Activated CD4-positive, alpha-beta memory T cell treated with anti-CD3 and anti-CD28 coated beads for 36 hours (primary cell): ENCODE results near the gene MYBPC2. TPM values are rescaled to one million over a fixed set of nuclear protein-coding genes. Genes with fewer than 3 reads are reported as not detected.

ENCODE experiments used
- CTCF ChIA-PET: fragments of 350-600 bp; sonication (Branson Sonifier 250); formaldehyde crosslinking; loops from one replicate; lab custom pipeline; 2021; ENCODE audit warnings: antibody characterized with exemption, inconsistent platforms; lab: Charles Lee
- POLR2A ChIA-PET: fragments of 350-600 bp; sonication (Branson Sonifier 250); formaldehyde crosslinking; loops from one replicate; lab custom pipeline; 2021; ENCODE audit warnings: antibody characterized with exemption; lab: Charles Lee
- DNase-seq: peaks from one replicate; pipeline ENCODE4 v3.0.0-alpha.2; 2020
- H3K27ac Mint-ChIP-seq: one replicate; pipeline ENCODE4 v1.8.0; 2021; ENCODE audit warnings: mixed read lengths
- H3K27me3 Mint-ChIP-seq: one replicate; pipeline ENCODE4 v1.8.0; 2021; ENCODE audit warnings: mixed read lengths
- H3K36me3 Mint-ChIP-seq: one replicate; pipeline ENCODE4 v1.8.0; 2021; ENCODE audit warnings: mixed read lengths
- H3K4me1 Mint-ChIP-seq: one replicate; pipeline ENCODE4 v1.8.0; 2021; ENCODE audit warnings: low read depth, mixed read lengths
- H3K4me3 Mint-ChIP-seq: one replicate; pipeline ENCODE4 v1.8.0; 2021; ENCODE audit warnings: mild to moderate bottlenecking, mixed read lengths
- H3K9me3 Mint-ChIP-seq: one replicate; pipeline ENCODE4 v1.8.0; 2021; ENCODE audit warnings: mixed read lengths
- intact Hi-C: fragments of 100-400 bp; cut with micrococcal nuclease; formaldehyde crosslinking; loops from one replicate; pipeline ENCODE4 v1.15.1; 2023
- total RNA-seq, 2 experiments: library from RNA; stranded (reverse); gene quantifications; one replicate each; pipeline ENCODE4 v1.2.3, GENCODE V29; 2021

Gene MYBPC2
- total RNA-seq, 2 experiments from 2014 or later, result 0.38 to 0.94 TPM

DNA sequence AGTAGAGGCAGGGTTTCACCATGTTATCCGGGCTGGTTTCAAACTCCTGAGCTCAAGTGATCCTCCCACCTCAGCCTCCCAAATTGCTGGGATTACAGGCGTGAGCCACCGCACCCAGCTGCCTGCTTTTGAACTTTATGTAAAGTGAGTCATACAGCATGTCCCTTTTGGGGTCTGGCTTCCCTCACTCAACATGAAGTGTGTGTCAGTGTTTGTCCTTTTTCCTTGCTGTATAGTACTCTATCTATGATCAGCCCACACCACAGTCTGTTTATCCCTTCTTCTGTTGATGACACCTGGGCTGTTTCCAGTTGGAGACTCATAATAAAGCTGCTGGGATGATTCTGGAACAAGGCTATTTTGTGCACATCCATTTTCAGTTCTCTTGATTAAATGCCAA, 11.9 kb upstream of the MYBPC2 start:
- Mint-ChIP-seq H3K27ac (no peak overlapping the region), H3K27me3 (peaks cover 27% of the 10 kb centered on the region), H3K4me3 (no peak overlapping the region), H3K4me1 (peaks cover 5% of the 10 kb centered on the region), H3K9me3 (no peaks in the 10 kb centered on the region), H3K36me3 (peaks cover 2% of the 10 kb centered on the region)
- ChIA-PET POLR2A (no interaction called here), CTCF (interaction anchor here (2.9 kb wide), 1 partner anchor 63 kb away, joined by 9 read pairs; no protein-coding TSS in a partner anchor)
- DNase-seq, result no peak
- intact Hi-C loops, result no loop called here

GRCh38 chr19:50422397-50423278, 10.1 kb upstream of the MYBPC2 start:
- no peaks in the 10 kb centered on the region for H3K9me3 Mint-ChIP-seq
- ChIA-PET CTCF (no interaction called here), POLR2A (no interaction called here)
- H3K4me3 Mint-ChIP-seq, result no peak overlapping the region
- peaks cover 7% of the 10 kb centered on the region for H3K4me1 Mint-ChIP-seq
- peaks cover 28% of the 10 kb centered on the region for H3K27me3 Mint-ChIP-seq
- intact Hi-C loops, result no loop called here
- DNase-seq, result no peak
- no peak overlapping the region for H3K27ac Mint-ChIP-seq
- peaks cover 2% of the 10 kb centered on the region for H3K36me3 Mint-ChIP-seq

- Mint-ChIP-seq H3K4me1 (peaks cover 7% of the 10 kb centered on the region), H3K36me3 (peaks cover 2% of the 10 kb centered on the region), H3K9me3 (no peaks in the 10 kb centered on the region), H3K27ac (no peak overlapping the region), H3K4me3 (no peak overlapping the region), H3K27me3 (peaks cover 26% of the 10 kb centered on the region)
- DNase-seq, result no peak
- ChIA-PET POLR2A (no interaction called here), CTCF (interaction anchor here (1.0 kb wide), 1 partner anchor 37 kb away, joined by 3 read pairs; no protein-coding TSS in a partner anchor)
- intact Hi-C loops, result no loop called here
Observed at GRCh38 chr19:50423279-50424113, 9.2 kb upstream of the MYBPC2 start.

DNA sequence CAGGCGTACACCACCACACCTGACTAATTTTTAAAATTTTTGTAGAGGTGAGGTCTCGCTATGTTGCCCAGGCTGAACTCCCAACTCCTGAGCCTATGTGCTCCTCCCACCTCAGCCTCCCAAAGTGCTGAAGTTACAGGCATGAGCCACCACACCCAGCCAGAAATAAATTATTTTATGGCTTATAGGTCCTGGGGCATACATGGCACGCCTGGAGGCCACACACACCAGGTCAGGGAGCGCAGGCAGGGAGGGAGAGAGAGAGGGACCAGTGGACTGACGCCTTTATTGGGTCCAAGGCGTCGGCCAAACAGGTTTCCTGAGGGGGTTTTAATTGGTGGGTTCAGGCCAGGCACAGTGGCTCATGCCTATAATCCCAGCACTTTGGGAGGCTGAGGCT, 7.1 kb upstream of the MYBPC2 start:
- peaks cover 5% of the 10 kb centered on the region for H3K4me1 Mint-ChIP-seq
- no peak for DNase-seq
- CTCF ChIA-PET, result no interaction called here
- H3K36me3 Mint-ChIP-seq, result peaks cover 2% of the 10 kb centered on the region
- H3K27ac Mint-ChIP-seq, result no peak overlapping the region
- intact Hi-C loops, result no loop called here
- H3K9me3 Mint-ChIP-seq, result no peaks in the 10 kb centered on the region
- POLR2A ChIA-PET, result no interaction called here
- peaks cover 22% of the 10 kb centered on the region for H3K27me3 Mint-ChIP-seq
- H3K4me3 Mint-ChIP-seq, result no peak overlapping the region

- H3K4me1 Mint-ChIP-seq, result peaks cover 16% of the 10 kb centered on the region
- H3K9me3 Mint-ChIP-seq, result no peaks in the 10 kb centered on the region
- H3K27ac Mint-ChIP-seq, result no peak overlapping the region
- CTCF ChIA-PET, result interaction anchor here (0.7 kb wide), 1 partner anchor 69 kb away, joined by 3 read pairs; no protein-coding TSS in a partner anchor
- no peak overlapping the region for H3K4me3 Mint-ChIP-seq
- no peak for DNase-seq
- no peaks in the 10 kb centered on the region for H3K36me3 Mint-ChIP-seq
- peaks cover 18% of the 10 kb centered on the region for H3K27me3 Mint-ChIP-seq
- intact Hi-C loops, result no loop called here
- POLR2A ChIA-PET, result no interaction called here
Observed at GRCh38 chr19:50427318-50427925, 5.3 kb upstream of the MYBPC2 start.

- Mint-ChIP-seq H3K4me1 (peaks cover 16% of the 10 kb centered on the region), H3K9me3 (no peaks in the 10 kb centered on the region), H3K36me3 (no peaks in the 10 kb centered on the region), H3K27me3 (peaks cover 21% of the 10 kb centered on the region), H3K27ac (no peak overlapping the region), H3K4me3 (peak overlapping the region; percentile 41)
- intact Hi-C loops, result no loop called here
- POLR2A ChIA-PET, result no interaction called here
- CTCF ChIA-PET, result no interaction called here
- peak; percentile 47 for DNase-seq
Observed at GRCh38 chr19:50427997-50428425, 4.7 kb upstream of the MYBPC2 start.

DNA sequence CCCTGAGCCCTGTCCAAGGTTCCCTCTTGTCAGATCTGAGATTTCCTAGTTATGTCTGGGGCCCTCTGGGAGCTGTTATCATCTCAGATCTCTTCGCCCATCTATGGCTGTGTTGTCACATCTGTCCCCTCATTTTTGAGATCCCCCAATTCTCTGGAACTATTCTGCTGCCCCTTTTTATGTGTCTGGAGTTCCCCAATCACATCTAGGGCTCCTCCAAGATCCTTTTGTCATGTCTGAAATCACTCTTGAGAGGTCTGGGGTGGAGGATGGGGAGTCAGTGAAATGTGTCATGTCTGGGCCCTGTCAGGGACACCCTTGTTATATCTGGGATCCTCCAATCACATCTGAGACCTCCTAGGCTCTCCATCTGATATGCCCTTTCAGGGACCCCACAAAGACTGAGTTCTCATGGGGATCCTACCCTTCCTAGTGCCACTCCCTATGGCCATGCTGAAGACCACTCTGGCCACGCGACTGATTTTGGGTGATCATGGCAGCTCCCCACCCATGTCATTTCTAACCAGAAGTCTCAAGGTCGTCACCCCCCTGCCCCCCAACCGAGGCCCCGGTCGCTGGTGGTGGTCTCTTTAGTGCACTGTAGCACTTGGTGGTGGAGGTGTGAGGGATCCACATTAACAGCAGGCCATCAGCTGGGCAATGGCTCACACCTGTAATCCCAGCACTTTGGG, 3.8 kb upstream of the MYBPC2 start:
- Mint-ChIP-seq H3K27ac (no peak overlapping the region), H3K9me3 (no peaks in the 10 kb centered on the region), H3K36me3 (no peaks in the 10 kb centered on the region), H3K4me3 (no peak overlapping the region), H3K27me3 (peaks cover 23% of the 10 kb centered on the region), H3K4me1 (peaks cover 16% of the 10 kb centered on the region)
- CTCF ChIA-PET, result interaction anchor here (1.2 kb wide), 1 partner anchor 31 kb away, joined by 3 read pairs; no protein-coding TSS in a partner anchor
- POLR2A ChIA-PET, result no interaction called here
- DNase-seq, result no peak
- intact Hi-C loops, result no loop called here

DNA sequence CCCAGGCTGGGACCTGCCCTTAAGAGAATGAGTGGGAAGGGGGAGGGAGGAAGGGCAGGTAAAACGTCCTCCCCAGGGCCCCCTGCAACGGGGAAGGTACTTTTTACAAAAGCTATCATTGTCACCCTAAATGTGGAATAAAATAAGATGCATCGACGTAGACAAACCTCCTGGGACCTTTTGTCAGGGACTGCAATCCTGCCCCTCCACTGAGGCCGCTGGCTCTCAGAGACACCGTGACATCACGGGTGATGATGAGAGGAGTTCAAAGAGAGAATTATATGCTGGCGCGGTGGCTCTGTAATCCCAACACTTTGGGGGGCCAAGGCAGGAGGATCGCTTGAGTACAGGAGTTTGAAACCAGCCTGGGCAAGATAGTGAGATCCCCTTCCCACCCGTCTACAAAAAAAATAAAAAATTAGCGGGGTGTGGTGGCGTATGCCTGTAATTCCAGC, 1.8 kb upstream of the MYBPC2 start:
- Mint-ChIP-seq H3K9me3 (no peaks in the 10 kb centered on the region), H3K4me3 (peak overlapping the region; percentile 74), H3K27ac (no peak overlapping the region), H3K36me3 (no peaks in the 10 kb centered on the region), H3K27me3 (peaks cover 24% of the 10 kb centered on the region), H3K4me1 (peaks cover 16% of the 10 kb centered on the region)
- DNase-seq, result no peak
- POLR2A ChIA-PET, result interaction anchor here (0.6 kb wide), 1 partner anchor 36 kb away, joined by 5 read pairs; no protein-coding TSS in a partner anchor
- intact Hi-C loops, result no loop called here
- CTCF ChIA-PET, result interaction anchor here (1.8 to 2.1 kb wide), 2 partner anchors 30 to 74 kb away, joined by 7 to 8 read pairs; no protein-coding TSS in a partner anchor

DNA sequence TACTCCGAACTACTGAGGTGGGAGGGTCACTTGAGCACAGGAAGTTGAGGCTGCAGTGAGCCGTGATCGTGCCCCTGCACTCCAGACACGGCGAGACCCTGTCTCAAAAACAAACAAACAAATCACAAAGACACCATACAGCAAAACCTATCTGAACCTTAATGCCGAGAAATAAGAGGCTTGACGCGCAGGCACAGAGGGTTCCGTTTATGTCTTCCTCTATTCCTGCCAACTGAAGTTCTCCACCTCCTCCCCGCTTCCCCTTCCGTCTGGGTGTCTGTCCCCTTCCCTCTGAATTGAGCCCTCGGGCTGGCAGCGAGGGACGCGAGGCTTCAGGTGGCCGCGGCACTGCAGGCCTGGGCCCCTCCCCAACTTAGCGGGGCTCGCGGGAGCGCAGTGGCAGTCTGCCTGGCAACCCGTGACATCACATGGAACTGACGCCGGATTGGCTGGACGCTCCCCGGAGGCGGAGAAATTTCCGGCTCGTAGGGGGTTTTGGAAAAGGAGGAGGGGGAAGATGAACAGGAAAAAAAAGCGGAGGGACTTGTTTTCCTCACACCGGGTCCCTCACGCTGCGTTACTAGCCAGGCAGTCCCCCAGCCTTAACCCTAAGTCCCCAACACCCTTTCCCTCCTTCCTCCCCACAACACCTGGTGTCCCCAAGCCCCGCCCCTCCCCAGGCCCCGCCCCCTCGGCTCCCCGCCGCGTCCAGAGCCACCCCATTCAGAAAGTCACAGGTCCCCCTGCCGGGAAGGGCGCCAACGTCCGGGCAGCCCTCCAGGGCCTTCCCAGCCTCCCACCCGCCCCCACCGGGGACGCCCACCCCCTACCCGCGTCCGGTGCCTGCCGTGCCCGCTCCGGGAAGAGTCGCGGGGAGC, 1.1 kb upstream of the MYBPC2 start:
- H3K27ac Mint-ChIP-seq, result peak overlapping the region; percentile 87
- peaks cover 16% of the 10 kb centered on the region for H3K4me1 Mint-ChIP-seq
- ChIA-PET CTCF (interaction anchor here (1.8 to 2.1 kb wide), 2 partner anchors 29 to 74 kb away, joined by 7 to 8 read pairs; no protein-coding TSS in a partner anchor), POLR2A (no interaction called here)
- peak overlapping the region; percentile 74 for H3K4me3 Mint-ChIP-seq
- intact Hi-C loops, result no loop called here
- H3K27me3 Mint-ChIP-seq, result peaks cover 24% of the 10 kb centered on the region
- DNase-seq, result peak; percentile 93
- no peaks in the 10 kb centered on the region for H3K9me3 Mint-ChIP-seq
- no peaks in the 10 kb centered on the region for H3K36me3 Mint-ChIP-seq

DNA sequence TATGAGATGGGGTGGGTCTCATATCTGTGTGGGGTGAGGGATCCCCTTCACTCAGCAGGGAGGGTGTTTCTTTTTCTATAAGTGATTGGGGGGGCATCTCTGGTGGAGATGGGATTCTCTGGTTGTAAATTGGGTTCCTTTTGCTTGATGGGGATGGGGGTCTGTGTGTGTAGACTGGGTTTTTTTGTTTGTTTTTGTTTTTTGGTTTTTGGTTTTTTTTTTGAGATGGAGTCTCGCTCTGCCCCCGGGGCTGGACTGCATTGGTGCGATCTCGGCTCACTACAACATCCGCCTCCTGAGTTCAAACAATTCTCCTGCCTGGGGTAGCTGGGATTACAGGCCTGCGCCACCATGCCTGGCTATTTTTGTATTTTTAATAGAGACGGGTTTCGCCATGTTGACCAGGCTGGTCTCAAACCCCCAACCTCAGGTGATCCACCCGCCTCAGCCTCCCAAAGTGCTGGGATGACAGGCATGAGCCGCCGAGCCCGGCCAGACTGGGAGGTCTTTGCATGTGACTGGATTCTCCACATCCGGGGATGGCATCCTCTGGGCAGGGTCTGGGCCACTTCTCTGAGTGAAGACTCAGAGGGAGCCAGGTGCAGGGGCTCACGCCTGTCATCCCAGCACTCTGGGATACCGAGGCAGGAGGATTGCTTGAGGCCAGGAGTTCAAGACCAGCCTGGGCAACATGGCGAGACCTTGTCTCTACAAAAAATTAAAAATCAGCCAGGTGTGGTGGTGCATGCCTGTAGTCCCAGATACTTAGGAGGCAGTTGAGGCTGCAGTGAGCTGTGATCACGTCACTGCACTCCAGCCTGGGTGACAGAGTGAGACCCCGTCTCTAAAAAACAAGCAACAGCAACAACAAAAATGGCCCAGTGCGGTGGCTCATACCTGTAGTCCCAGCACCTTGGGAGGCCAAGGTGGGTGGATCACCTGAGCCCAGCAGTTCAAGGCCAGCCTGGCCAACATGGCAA, 799 bp downstream of the MYBPC2 start:
- no peaks in the 10 kb centered on the region for H3K36me3 Mint-ChIP-seq
- peaks cover 23% of the 10 kb centered on the region for H3K27me3 Mint-ChIP-seq
- H3K9me3 Mint-ChIP-seq, result no peaks in the 10 kb centered on the region
- DNase-seq, result no peak
- H3K4me1 Mint-ChIP-seq, result peaks cover 14% of the 10 kb centered on the region
- peak overlapping the region; percentile 23 for H3K4me3 Mint-ChIP-seq
- ChIA-PET CTCF (no interaction called here), POLR2A (no interaction called here)
- no peak overlapping the region for H3K27ac Mint-ChIP-seq
- intact Hi-C loops, result no loop called here
